Activated B cell treated with CpG ODN at 0.5 μM for 24 hours (primary cell): ENCODE measurements around the gene LTA. TPM values are rescaled to one million over a fixed set of nuclear protein-coding genes. Genes with fewer than 3 reads are reported as not detected.
A peak's percentile ranks its signal among the peaks of the same experiment; 100 is the strongest.

Experiments used
- ATAC-seq: fragments of 200-7000 bp; cut with Tn5 transposase; one replicate; pipeline ENCODE4 v1.10.0; 2021; ENCODE audit warnings: low read depth, mild to moderate bottlenecking, moderate library complexity
- CTCF ChIA-PET: fragments of 350-600 bp; sonication (Branson Sonifier 250); formaldehyde crosslinking; loops from one replicate; lab custom pipeline; 2021; ENCODE audit warnings: antibody characterized with exemption; lab: Charles Lee
- POLR2A ChIA-PET: fragments of 350-600 bp; sonication (Branson Sonifier 250); formaldehyde crosslinking; loops from one replicate; lab custom pipeline; 2021; ENCODE audit warnings: antibody characterized with exemption; lab: Charles Lee
- DNase-seq: peaks from one replicate; pipeline ENCODE4 v3.0.0; 2022
- H3K27ac Mint-ChIP-seq: one replicate; pipeline ENCODE4 v1.8.0; 2020; ENCODE audit warnings: mixed read lengths
- H3K27me3 Mint-ChIP-seq: one replicate; pipeline ENCODE4 v1.8.0; 2021; ENCODE audit warnings: mixed read lengths
- H3K36me3 Mint-ChIP-seq: one replicate; pipeline ENCODE4 v1.8.0; 2021; ENCODE audit warnings: low read depth, mixed read lengths
- H3K4me1 Mint-ChIP-seq: one replicate; pipeline ENCODE4 v1.8.0; 2021; ENCODE audit warnings: mixed read lengths
- H3K4me3 Mint-ChIP-seq: one replicate; pipeline ENCODE4 v1.8.0; 2020; ENCODE audit warnings: mild to moderate bottlenecking, mixed read lengths
- H3K9me3 Mint-ChIP-seq: one replicate; pipeline ENCODE4 v1.8.0; 2020; ENCODE audit warnings: mixed read lengths
- intact Hi-C: fragments of 100-400 bp; cut with micrococcal nuclease; formaldehyde crosslinking; loops from one replicate; pipeline ENCODE4 v1.15.1; 2024
- total RNA-seq: library from RNA; stranded (reverse); gene quantifications from 2 replicates; pipeline ENCODE4 v1.2.3, GENCODE V29; 2022
- TF ChIP-seq, protein P1 (sequence below): fragments of 200-600 bp; IDR thresholded peaks from one replicate; pipeline ENCODE4 v1.8.0; 2022; ENCODE audit warnings: antibody characterized with exemption, mild to moderate bottlenecking

The LTA gene
- total RNA-seq, 1 donor from 2014 or later: 66.0 TPM

DNA sequence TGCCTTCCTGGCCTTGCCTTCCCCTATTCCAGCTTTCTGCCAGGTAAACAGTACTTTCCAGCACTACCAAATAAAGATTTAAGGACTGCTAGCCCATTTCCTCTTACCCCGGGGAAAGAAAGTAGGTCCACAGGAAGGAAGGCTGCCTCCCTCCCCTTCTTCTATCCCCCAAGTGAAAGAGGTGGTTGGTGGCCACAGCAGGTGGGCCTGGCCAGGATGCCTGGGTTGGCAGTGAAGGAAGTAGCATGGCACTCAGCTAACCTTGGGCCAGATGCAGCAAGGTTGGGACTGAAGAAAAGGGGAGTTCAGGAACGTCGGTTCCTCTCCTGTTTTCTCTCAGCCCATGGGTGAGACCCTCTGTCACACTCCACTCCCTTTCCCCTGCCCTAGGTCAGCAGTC, 15.8 kb upstream of the LTA start:
- Mint-ChIP-seq H3K9me3 (no peaks in the 10 kb centered on the region), H3K4me1 (peaks cover 73% of the 10 kb centered on the region), H3K4me3 (no peak overlapping the region), H3K27me3 (no peaks in the 10 kb centered on the region), H3K27ac (peak overlapping the region; percentile 41), H3K36me3 (peaks cover 13% of the 10 kb centered on the region)
- no peak for ATAC-seq
- TF ChIP-seq, protein P1, sequence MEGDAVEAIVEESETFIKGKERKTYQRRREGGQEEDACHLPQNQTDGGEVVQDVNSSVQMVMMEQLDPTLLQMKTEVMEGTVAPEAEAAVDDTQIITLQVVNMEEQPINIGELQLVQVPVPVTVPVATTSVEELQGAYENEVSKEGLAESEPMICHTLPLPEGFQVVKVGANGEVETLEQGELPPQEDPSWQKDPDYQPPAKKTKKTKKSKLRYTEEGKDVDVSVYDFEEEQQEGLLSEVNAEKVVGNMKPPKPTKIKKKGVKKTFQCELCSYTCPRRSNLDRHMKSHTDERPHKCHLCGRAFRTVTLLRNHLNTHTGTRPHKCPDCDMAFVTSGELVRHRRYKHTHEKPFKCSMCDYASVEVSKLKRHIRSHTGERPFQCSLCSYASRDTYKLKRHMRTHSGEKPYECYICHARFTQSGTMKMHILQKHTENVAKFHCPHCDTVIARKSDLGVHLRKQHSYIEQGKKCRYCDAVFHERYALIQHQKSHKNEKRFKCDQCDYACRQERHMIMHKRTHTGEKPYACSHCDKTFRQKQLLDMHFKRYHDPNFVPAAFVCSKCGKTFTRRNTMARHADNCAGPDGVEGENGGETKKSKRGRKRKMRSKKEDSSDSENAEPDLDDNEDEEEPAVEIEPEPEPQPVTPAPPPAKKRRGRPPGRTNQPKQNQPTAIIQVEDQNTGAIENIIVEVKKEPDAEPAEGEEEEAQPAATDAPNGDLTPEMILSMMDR: no peak
- no peak for DNase-seq
- POLR2A ChIA-PET: interaction anchor here (0.9 to 9.2 kb wide), 10 partner anchors 8 to 1761 kb away, joined by 3 to 580 read pairs (median 4); partner anchors contain the start of genes ABHD16A, C6orf47, LST1 and LTA
- intact Hi-C loops: no loop called here
- CTCF ChIA-PET: interaction anchor here (21.5 to 25.8 kb wide), 2 partner anchors 22 to 42 kb away, joined by 611 to 773 read pairs; partner anchors contain the start of genes LST1, LTA, LTB and NCR3

DNA sequence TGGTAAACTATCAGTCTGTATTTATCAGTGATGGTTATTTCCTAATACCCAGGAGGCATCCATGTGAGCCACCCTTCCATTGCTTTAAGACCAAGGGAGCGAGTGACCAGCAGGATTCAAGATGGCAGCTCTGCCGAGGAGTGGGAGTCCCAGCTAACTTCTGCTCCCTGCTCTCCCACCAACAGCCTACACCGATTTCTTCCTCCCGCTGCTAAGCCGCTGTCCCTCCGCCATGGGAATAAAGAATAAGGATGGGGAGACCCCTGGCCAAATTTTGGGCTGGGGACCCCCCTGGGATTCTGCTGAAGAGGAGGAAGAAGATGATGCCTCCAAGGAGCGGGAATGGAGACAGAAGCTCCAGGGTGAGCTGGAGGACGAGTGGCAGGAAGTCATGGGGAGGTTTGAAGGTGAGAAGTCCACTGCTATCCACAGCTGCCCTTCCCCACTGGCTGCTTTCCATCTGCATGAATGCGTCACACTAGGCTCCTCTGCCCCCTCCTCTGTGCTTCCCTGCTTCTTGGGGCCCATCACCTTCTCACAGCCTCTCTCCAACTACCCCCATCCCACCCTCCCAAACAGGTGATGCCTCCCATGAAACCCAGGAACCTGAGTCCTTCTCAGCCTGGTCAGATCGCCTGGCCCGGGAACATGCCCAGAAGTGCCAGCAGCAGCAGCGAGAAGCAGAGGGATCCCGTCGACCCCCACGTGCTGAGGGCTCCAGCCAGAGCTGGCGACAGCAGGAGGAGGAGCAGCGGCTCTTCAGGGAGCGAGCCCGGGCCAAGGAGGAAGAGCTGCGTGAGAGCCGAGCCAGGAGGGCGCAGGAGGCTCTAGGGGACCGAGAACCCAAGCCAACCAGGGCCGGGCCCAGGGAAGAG, 14.4 kb upstream of the LTA start:
- H3K36me3 Mint-ChIP-seq: peaks cover 13% of the 10 kb centered on the region
- TF ChIP-seq, protein P1: no peak
- H3K27me3 Mint-ChIP-seq: no peaks in the 10 kb centered on the region
- peak overlapping the region; percentile 83 for H3K4me3 Mint-ChIP-seq
- DNase-seq (no peak), ATAC-seq (no peak)
- ChIA-PET CTCF (interaction anchor here (21.5 to 25.8 kb wide), 2 partner anchors 21 to 40 kb away, joined by 611 to 773 read pairs; partner anchors contain the start of genes LST1, LTA, LTB and NCR3), POLR2A (interaction anchor here (0.7 to 9.2 kb wide), 14 partner anchors 9 to 340 kb away, joined by 3 to 580 read pairs (median 13); partner anchors contain the start of genes ABHD16A, ATP6V1G2, BAG6 and C6orf47)
- H3K9me3 Mint-ChIP-seq: no peaks in the 10 kb centered on the region
- H3K27ac Mint-ChIP-seq: peak overlapping the region; percentile 30
- intact Hi-C loops: no loop called here
- peaks cover 78% of the 10 kb centered on the region for H3K4me1 Mint-ChIP-seq

DNA sequence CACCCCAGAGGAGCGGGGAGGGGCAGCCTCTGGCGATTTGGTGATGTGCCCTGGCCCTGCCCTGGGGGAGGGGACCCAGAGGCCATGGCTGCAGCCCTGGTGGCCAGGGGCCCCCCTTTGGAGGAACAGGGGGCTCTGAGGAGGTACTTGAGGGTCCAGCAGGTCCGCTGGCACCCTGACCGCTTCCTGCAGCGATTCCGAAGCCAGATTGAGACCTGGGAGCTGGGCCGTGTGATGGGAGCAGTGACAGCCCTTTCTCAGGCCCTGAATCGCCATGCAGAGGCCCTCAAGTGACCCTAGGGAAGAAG, 13.8 kb upstream of the LTA start:
- ATAC-seq (no peak), DNase-seq (no peak)
- Mint-ChIP-seq H3K4me1 (peaks cover 84% of the 10 kb centered on the region), H3K4me3 (peak overlapping the region; percentile 83), H3K27me3 (no peaks in the 10 kb centered on the region), H3K9me3 (no peaks in the 10 kb centered on the region), H3K27ac (peak overlapping the region; percentile 94), H3K36me3 (peaks cover 16% of the 10 kb centered on the region)
- POLR2A ChIA-PET: interaction anchor here (1.0 to 9.2 kb wide), 13 partner anchors 7 to 274 kb away, joined by 4 to 580 read pairs (median 19); partner anchors contain the start of genes ATP6V1G2, BAG6, C6orf47 and DDX39B
- intact Hi-C loops: no loop called here
- TF ChIP-seq, protein P1: no peak
- CTCF ChIA-PET: interaction anchor here (21.5 to 25.8 kb wide), 2 partner anchors 20 to 40 kb away, joined by 611 to 773 read pairs; partner anchors contain the start of genes LST1, LTA, LTB and NCR3

DNA sequence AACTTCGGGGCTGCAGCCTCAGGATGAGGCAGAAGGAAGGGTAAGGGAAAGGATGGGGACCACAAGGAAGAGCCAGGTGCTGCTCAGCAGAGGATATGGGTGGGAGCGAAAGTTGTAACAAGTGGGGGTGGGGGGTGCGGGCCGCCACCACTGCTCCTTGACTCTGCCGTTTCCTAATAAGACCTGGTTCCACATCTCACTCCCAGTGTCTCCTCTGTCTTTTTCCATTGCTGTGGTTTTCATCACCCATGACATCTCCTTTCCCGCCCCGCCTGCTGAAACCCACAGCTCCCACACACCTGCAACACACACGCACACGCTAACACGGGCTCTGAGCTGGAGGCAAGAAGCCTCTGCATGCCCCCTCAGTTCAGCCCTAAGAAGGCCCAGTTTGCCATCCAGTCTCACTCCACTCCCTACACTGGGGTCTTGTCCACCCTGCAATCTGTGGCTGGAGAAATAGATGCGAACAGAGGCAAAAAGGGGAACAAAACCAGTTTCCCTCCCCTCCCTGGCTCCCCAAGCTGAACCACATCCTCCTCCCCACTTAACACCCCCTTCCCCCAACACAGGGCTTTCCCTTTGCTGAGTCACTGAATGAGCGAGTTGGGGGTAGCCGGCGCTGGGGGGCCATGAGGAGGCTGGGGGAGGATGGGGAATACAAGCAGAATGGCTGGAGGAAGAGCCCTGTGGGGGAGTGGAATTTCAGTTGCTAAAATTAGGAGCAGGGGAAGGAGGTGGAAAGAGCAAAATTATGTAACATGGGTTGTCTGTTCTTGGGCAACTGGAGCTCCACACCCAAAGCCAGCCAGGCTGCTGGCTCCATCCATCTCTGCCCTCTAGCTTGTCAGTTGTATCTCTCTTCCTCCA, 13.2 kb upstream of the LTA start:
- H3K36me3 Mint-ChIP-seq: peaks cover 20% of the 10 kb centered on the region
- ChIA-PET POLR2A (interaction anchor here (0.6 to 9.2 kb wide), 17 partner anchors 8 to 304 kb away, joined by 3 to 580 read pairs (median 8); partner anchors contain the start of genes ABHD16A, ATP6V1G2, BAG6 and C6orf47), CTCF (interaction anchor here (2.1 to 25.8 kb wide), 3 partner anchors 9 to 39 kb away, joined by 20 to 773 read pairs (median 611); partner anchors contain the start of genes LST1, LTA, LTB and NCR3)
- H3K9me3 Mint-ChIP-seq: no peaks in the 10 kb centered on the region
- peak; percentile 43 for ATAC-seq
- H3K4me3 Mint-ChIP-seq: peak overlapping the region; percentile 83
- H3K27ac Mint-ChIP-seq: peak overlapping the region; percentile 94
- intact Hi-C loops: loop anchor here (1.0 kb wide), 2 partner anchors 12 to 21 kb away; partner anchors contain the start of gene NFKBIL1
- peaks cover 90% of the 10 kb centered on the region for H3K4me1 Mint-ChIP-seq
- TF ChIP-seq, protein P1: no peak
- peak; percentile 58 for DNase-seq
- H3K27me3 Mint-ChIP-seq: no peaks in the 10 kb centered on the region
